ENCODE measurements around the gene C15orf39. TPM values are rescaled to one million over a fixed set of nuclear protein-coding genes. Genes with fewer than 3 reads are reported as not detected.

The C15orf39 gene
- total and polyA plus RNA-seq, 2 experiments from 2014 or later, result 13.4 to 54.1 TPM

DNA sequence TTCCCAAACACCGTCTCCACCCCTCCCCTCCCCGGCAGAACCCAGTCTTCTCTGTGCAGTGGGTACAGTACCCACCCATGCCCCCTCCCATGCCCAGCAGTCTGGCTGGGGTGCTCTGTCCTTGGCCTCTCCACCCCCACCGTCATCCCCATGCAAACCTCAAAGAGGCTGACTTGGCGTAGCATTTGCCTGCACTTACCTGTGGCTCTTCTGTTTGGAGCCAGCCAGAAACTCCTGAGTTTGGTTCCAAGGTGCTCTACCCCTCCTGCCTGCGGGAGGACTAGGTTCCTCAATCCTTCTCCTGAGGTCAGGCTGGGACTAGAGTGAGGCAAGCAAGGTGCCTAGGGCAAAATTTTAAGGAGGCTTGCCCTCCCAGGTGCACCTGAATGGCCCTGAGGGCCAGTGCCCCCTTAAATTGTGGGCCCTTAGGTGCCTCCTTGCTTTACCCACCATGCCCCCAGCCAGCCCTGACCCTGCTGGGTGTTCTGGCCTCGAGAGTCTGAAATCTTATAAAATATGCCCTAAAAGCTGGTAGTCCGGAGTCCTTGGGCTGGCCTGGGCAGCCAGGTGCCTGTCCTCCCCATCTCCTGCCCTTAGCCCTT is 47.1 kb upstream of the C15orf39 start:
- Mint-ChIP-seq H3K27ac (no peak overlapping the region), H3K27me3 (ENCODE audit: insufficient read depth, low read depth, poor library complexity) (peaks cover 10% of the 10 kb centered on the region), H3K4me3 (no peak overlapping the region), H3K36me3 (ENCODE audit: low read depth) (peaks cover 5% of the 10 kb centered on the region; the same call in 1 of the 3 replicates), H3K9me3 (peaks cover 11% of the 10 kb centered on the region; the same call in 2 of the 3 replicates), H3K4me1 (peaks cover 6% of the 10 kb centered on the region; the same call in 2 of the 3 replicates)
- Histone ChIP-seq H3K4me3 (no peak overlapping the region), H2AFZ (no peak overlapping the region), H3K27ac (ENCODE audit: low read depth) (no peak overlapping the region), H3K4me2 (no peak overlapping the region), H3K27me3 (ENCODE audit: insufficient read depth) (no peaks in the 10 kb centered on the region), H3F3A (replicated peaks; ENCODE audit: low read depth) (no peaks in the 10 kb centered on the region), H3K4me1 (ENCODE audit: insufficient read depth) (no peaks in the 10 kb centered on the region; the same call in 1 of the 2 replicates), H3K79me2 (replicated peaks; ENCODE audit: insufficient read depth) (no peaks in the 10 kb centered on the region), H3K36me3 (ENCODE audit: insufficient read depth) (no peaks in the 10 kb centered on the region), H4K20me1 (replicated peaks; ENCODE audit: insufficient read depth) (no peaks in the 10 kb centered on the region), H3K9me2 (ENCODE audit: insufficient read depth) (no peaks in the 10 kb centered on the region)
- TF ChIP-seq POLR2AphosphoS5 (IDR thresholded peaks at IDR 0.05; ENCODE audit: low read depth) (no peak), ZNF331 (CRISPR knock-in tag; IDR thresholded peaks at IDR 0.05; ENCODE audit: low read depth) (no peak), STAT1 (IDR thresholded peaks at IDR 0.05; ENCODE audit: unreplicated experiment) (no peak), EZH2phosphoT487 (IDR thresholded peaks at IDR 0.05; ENCODE audit: unreplicated experiment) (no peak)
- TF ChIP-seq, protein P1, sequence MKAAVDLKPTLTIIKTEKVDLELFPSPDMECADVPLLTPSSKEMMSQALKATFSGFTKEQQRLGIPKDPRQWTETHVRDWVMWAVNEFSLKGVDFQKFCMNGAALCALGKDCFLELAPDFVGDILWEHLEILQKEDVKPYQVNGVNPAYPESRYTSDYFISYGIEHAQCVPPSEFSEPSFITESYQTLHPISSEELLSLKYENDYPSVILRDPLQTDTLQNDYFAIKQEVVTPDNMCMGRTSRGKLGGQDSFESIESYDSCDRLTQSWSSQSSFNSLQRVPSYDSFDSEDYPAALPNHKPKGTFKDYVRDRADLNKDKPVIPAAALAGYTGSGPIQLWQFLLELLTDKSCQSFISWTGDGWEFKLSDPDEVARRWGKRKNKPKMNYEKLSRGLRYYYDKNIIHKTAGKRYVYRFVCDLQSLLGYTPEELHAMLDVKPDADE (IDR thresholded peaks at IDR 0.05), result no peak
- TF ChIP-seq, protein P2, sequence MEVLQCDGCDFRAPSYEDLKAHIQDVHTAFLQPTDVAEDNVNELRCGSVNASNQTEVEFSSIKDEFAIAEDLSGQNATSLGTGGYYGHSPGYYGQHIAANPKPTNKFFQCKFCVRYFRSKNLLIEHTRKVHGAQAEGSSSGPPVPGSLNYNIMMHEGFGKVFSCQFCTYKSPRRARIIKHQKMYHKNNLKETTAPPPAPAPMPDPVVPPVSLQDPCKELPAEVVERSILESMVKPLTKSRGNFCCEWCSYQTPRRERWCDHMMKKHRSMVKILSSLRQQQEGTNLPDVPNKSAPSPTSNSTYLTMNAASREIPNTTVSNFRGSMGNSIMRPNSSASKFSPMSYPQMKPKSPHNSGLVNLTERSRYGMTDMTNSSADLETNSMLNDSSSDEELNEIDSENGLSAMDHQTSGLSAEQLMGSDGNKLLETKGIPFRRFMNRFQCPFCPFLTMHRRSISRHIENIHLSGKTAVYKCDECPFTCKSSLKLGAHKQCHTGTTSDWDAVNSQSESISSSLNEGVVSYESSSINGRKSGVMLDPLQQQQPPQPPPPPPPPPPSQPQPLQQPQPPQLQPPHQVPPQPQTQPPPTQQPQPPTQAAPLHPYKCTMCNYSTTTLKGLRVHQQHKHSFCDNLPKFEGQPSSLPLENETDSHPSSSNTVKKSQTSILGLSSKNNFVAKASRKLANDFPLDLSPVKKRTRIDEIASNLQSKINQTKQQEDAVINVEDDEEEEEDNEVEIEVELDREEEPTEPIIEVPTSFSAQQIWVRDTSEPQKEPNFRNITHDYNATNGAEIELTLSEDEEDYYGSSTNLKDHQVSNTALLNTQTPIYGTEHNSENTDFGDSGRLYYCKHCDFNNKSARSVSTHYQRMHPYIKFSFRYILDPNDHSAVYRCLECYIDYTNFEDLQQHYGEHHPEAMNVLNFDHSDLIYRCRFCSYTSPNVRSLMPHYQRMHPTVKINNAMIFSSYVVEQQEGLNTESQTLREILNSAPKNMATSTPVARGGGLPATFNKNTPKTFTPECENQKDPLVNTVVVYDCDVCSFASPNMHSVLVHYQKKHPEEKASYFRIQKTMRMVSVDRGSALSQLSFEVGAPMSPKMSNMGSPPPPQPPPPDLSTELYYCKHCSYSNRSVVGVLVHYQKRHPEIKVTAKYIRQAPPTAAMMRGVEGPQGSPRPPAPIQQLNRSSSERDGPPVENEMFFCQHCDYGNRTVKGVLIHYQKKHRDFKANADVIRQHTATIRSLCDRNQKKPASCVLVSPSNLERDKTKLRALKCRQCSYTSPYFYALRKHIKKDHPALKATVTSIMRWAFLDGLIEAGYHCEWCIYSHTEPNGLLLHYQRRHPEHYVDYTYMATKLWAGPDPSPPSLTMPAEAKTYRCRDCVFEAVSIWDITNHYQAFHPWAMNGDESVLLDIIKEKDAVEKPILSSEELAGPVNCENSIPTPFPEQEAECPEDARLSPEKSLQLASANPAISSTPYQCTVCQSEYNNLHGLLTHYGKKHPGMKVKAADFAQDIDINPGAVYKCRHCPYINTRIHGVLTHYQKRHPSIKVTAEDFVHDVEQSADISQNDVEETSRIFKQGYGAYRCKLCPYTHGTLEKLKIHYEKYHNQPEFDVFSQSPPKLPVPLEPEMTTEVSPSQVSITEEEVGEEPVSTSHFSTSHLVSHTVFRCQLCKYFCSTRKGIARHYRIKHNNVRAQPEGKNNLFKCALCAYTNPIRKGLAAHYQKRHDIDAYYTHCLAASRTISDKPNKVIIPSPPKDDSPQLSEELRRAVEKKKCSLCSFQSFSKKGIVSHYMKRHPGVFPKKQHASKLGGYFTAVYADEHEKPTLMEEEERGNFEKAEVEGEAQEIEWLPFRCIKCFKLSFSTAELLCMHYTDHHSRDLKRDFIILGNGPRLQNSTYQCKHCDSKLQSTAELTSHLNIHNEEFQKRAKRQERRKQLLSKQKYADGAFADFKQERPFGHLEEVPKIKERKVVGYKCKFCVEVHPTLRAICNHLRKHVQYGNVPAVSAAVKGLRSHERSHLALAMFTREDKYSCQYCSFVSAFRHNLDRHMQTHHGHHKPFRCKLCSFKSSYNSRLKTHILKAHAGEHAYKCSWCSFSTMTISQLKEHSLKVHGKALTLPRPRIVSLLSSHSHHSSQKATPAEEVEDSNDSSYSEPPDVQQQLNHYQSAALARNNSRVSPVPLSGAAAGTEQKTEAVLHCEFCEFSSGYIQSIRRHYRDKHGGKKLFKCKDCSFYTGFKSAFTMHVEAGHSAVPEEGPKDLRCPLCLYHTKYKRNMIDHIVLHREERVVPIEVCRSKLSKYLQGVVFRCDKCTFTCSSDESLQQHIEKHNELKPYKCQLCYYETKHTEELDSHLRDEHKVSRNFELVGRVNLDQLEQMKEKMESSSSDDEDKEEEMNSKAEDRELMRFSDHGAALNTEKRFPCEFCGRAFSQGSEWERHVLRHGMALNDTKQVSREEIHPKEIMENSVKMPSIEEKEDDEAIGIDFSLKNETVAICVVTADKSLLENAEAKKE (CRISPR knock-in tag; IDR thresholded peaks at IDR 0.05), result no peak
- TF ChIP-seq, protein P3, sequence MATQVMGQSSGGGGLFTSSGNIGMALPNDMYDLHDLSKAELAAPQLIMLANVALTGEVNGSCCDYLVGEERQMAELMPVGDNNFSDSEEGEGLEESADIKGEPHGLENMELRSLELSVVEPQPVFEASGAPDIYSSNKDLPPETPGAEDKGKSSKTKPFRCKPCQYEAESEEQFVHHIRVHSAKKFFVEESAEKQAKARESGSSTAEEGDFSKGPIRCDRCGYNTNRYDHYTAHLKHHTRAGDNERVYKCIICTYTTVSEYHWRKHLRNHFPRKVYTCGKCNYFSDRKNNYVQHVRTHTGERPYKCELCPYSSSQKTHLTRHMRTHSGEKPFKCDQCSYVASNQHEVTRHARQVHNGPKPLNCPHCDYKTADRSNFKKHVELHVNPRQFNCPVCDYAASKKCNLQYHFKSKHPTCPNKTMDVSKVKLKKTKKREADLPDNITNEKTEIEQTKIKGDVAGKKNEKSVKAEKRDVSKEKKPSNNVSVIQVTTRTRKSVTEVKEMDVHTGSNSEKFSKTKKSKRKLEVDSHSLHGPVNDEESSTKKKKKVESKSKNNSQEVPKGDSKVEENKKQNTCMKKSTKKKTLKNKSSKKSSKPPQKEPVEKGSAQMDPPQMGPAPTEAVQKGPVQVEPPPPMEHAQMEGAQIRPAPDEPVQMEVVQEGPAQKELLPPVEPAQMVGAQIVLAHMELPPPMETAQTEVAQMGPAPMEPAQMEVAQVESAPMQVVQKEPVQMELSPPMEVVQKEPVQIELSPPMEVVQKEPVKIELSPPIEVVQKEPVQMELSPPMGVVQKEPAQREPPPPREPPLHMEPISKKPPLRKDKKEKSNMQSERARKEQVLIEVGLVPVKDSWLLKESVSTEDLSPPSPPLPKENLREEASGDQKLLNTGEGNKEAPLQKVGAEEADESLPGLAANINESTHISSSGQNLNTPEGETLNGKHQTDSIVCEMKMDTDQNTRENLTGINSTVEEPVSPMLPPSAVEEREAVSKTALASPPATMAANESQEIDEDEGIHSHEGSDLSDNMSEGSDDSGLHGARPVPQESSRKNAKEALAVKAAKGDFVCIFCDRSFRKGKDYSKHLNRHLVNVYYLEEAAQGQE (IDR thresholded peaks at IDR 0.05; ENCODE audit: unreplicated experiment), result no peak
- no peak for ATAC-seq
- no peak for DNase-seq (ENCODE audit: low spot score)

All from GM23338 (cell line).